HepG2 (cell line): ENCODE data around the gene ARRDC1.

ENCODE experiments used
- CEBPB ChIP-seq: IDR thresholded peaks from 2 replicates; pipeline ENCODE4 v1.6.1; 2011; ENCODE audit warnings: low read depth, low read length, improper control_type of control experiment, borderline replicate concordance
- CTCF ChIP-seq: sonication (generic); formaldehyde crosslinking; IDR thresholded peaks from 2 replicates; pipeline ENCODE4 v1.5.0; 2020; ENCODE audit warnings: mild to moderate bottlenecking, missing genetic modification reagents, moderate library complexity
- E2F2 ChIP-seq: sonication (generic); formaldehyde crosslinking; IDR thresholded peaks from 2 replicates; pipeline ENCODE4 v1.4.0; 2020; ENCODE audit warnings: missing genetic modification reagents, borderline replicate concordance
- NFKBIZ ChIP-seq: IDR thresholded peaks from 2 replicates; pipeline ENCODE4 v1.6.1; 2018; ENCODE audit warnings: missing genetic modification reagents, missing compliant biosample characterization
- NR2F1 ChIP-seq, 2 experiments: fragments of 450-650 bp in 1 of 2; formaldehyde crosslinking in 1 of 2; IDR thresholded peaks; 2 replicates each; pipeline versions ENCODE4 v1.5.0 to v1.6.1; 2016 to 2020; ENCODE audit warnings: mild to moderate bottlenecking in 1 of 2, missing compliant biosample characterization in 1 of 2, missing genetic modification reagents in 1 of 2, moderate library complexity in 1 of 2
- POLR2A ChIP-seq, 2 experiments: IDR thresholded peaks; 2 replicates each; pipeline ENCODE4 v1.6.1; 2011; ENCODE audit warnings: low read depth in 2 of 2, low read length in 2 of 2, mild to moderate bottlenecking in 1 of 2, moderate library complexity in 1 of 2; ENCODE audit not compliant: insufficient read depth in 1 of 2
- POLR2AphosphoS5 ChIP-seq: IDR thresholded peaks from 2 replicates; pipeline ENCODE4 v1.6.1; 2012; ENCODE audit warnings: low read depth, low read length
- RNF2 ChIP-seq: fragments of 450-650 bp; conservative IDR thresholded peaks from 2 replicates; pipeline ENCODE4 v1.6.1; 2016; ENCODE audit warnings: low read depth
- TARDBP ChIP-seq: sonication (generic); formaldehyde crosslinking; IDR thresholded peaks from 2 replicates; pipeline ENCODE4 v1.8.0; 2022; ENCODE audit warnings: mild to moderate bottlenecking, missing genetic modification reagents
- ZBTB21 ChIP-seq: sonication (generic); formaldehyde crosslinking; IDR thresholded peaks from 2 replicates; pipeline ENCODE4 v1.4.0; 2020; ENCODE audit warnings: missing genetic modification reagents
- ZNF30 ChIP-seq: sonication (generic); formaldehyde crosslinking; IDR thresholded peaks from 2 replicates; pipeline ENCODE4 v1.5.0; 2020; ENCODE audit warnings: mild to moderate bottlenecking, missing genetic modification reagents
- ZNF777 ChIP-seq: sonication (generic); formaldehyde crosslinking; IDR thresholded peaks from 2 replicates; pipeline ENCODE4 v1.4.0; 2020; ENCODE audit warnings: missing genetic modification reagents

GRCh38 chr9:137656416-137656815, 50.9 kb downstream of the ARRDC1 start:
- no peak for TF ChIP-seq E2F2 (CRISPR knock-in tag)
- TF ChIP-seq ZNF777 (CRISPR knock-in tag), result no peak
- TF ChIP-seq NFKBIZ (CRISPR knock-in tag), result no peak
- no peak for TF ChIP-seq ZNF30 (CRISPR knock-in tag)
- no peak for TF ChIP-seq POLR2A (IDR thresholded peaks at IDR 0.05; ENCODE audit: insufficient read depth in 1 of 2, low read depth in 2 of 2, low read length in 2 of 2)
- TF ChIP-seq CEBPB, result no peak
- no peak for TF ChIP-seq NR2F1 (CRISPR knock-in tag; IDR thresholded peaks at IDR 0.05)
- TF ChIP-seq ZBTB21 (CRISPR knock-in tag), result no peak
- no peak for TF ChIP-seq POLR2AphosphoS5
- no peak for TF ChIP-seq CTCF
- no peak for TF ChIP-seq RNF2
- no peak for TF ChIP-seq TARDBP (CRISPR knock-in tag)
